Measurements from ENCODE around the gene PTPRN2. TPM values are rescaled to one million over a fixed set of nuclear protein-coding genes. Genes with fewer than 3 reads are reported as not detected.

Gene PTPRN2
- total and polyA plus RNA-seq, 2 experiments from 2014 or later: 0.28 TPM; not detected in 1

GRCh38 chr7:158017111-158018097 lies 570.2 kb downstream of the PTPRN2 start:
- TF ChIP-seq CTCF (IDR thresholded peaks at IDR 0.05; ENCODE audit: low read depth, low read length): no peak
- Histone ChIP-seq H3K36me3 (no peaks in the 10 kb centered on the region), H3K27ac (no peak overlapping the region), H3K4me1 (ENCODE audit: low read depth) (peaks cover 8% of the 10 kb centered on the region), H3K27me3 (no peaks in the 10 kb centered on the region), H3K9me3 (ENCODE audit: low read depth) (no peaks in the 10 kb centered on the region), H3K4me3 (no peak overlapping the region)
- DNase-seq (ENCODE audit: low read depth in 1 of 2, low spot score in 1 of 2): peak in 1 of 2 donors; percentile 36

- no peaks in the 10 kb centered on the region for H3K27me3 ChIP-seq
- no peak overlapping the region for H3K4me3 ChIP-seq
- no peaks in the 10 kb centered on the region for H3K9me3 ChIP-seq (ENCODE audit: low read depth)
- no peaks in the 10 kb centered on the region for H3K36me3 ChIP-seq
- DNase-seq (ENCODE audit: low read depth in 1 of 2, low spot score in 1 of 2): peak in 1 of 2 donors; percentile 25
- H3K4me1 ChIP-seq (ENCODE audit: low read depth): peaks cover 8% of the 10 kb centered on the region
- no peak for TF ChIP-seq CTCF (IDR thresholded peaks at IDR 0.05; ENCODE audit: low read depth, low read length)
- no peak overlapping the region for H3K27ac ChIP-seq
Measured at GRCh38 chr7:158016180-158017097, 571.2 kb downstream of the PTPRN2 start.

- Histone ChIP-seq H3K27ac (no peak overlapping the region), H3K4me3 (no peak overlapping the region)
Measured at GRCh38 chr7:158015403-158016179, 572.0 kb downstream of the PTPRN2 start.

GRCh38 chr7:158014976-158015375 lies 572.6 kb downstream of the PTPRN2 start:
- Histone ChIP-seq H3K4me1 (ENCODE audit: low read depth) (peaks cover 8% of the 10 kb centered on the region), H3K4me3 (no peak overlapping the region), H3K36me3 (no peaks in the 10 kb centered on the region), H3K27me3 (no peaks in the 10 kb centered on the region), H3K27ac (no peak overlapping the region), H3K9me3 (ENCODE audit: low read depth) (no peaks in the 10 kb centered on the region)
- no peak for TF ChIP-seq CTCF (IDR thresholded peaks at IDR 0.05; ENCODE audit: low read depth, low read length)
- no peak for DNase-seq (ENCODE audit: low read depth in 1 of 2, low spot score in 1 of 2)

More at GRCh38 chr7:158015403-158016179, 572.0 kb downstream of the PTPRN2 start:
- H3K27me3 ChIP-seq: no peaks in the 10 kb centered on the region
- no peak for TF ChIP-seq CTCF (IDR thresholded peaks at IDR 0.05; ENCODE audit: low read depth, low read length)
- no peaks in the 10 kb centered on the region for H3K9me3 ChIP-seq (ENCODE audit: low read depth)
- no peaks in the 10 kb centered on the region for H3K36me3 ChIP-seq
- no peak for DNase-seq (ENCODE audit: low read depth in 1 of 2, low spot score in 1 of 2)
- peaks cover 8% of the 10 kb centered on the region for H3K4me1 ChIP-seq (ENCODE audit: low read depth)

Measured in cardiac muscle cell (in vitro differentiated cells and primary cell).